ENCODE results near the gene MORC4. TPM values are rescaled to one million over a fixed set of nuclear protein-coding genes. Genes with fewer than 3 reads are reported as not detected.
A peak's percentile ranks its signal among the peaks of the same experiment; 100 is the strongest.

Gene MORC4
- total RNA-seq (12.6 TPM), polyA plus RNA-seq (ENCODE audit: insufficient read depth, low read depth, low replicate concordance) (8.2 TPM)
- long read RNA-seq, donor 1, partial matches to known transcripts = 0 of 2 reads
- long read RNA-seq, donor 1, other reads (novel, unspliced or antisense) = 0 of 2 reads
- long read RNA-seq, donor 2 = 0 reads
- long read RNA-seq, donor 3 = 0 reads
- long read RNA-seq, donor 4, partial matches to known transcripts = 0 of 5 reads
- long read RNA-seq, donor 4, other reads (novel, unspliced or antisense) = 0 of 5 reads
- long read RNA-seq, donor 5 = 0 reads
- long read RNA-seq, donor 6, partial matches to known transcripts = 0 of 1 reads
- long read RNA-seq, donor 6, other reads (novel, unspliced or antisense) = 0 of 1 reads
- long read RNA-seq, donor 7, transcript MORC4-201 (17 exons, 2,940 nt) = major isoform, 8 of 40 reads
- long read RNA-seq, donor 7, transcript MORC4-202 (17 exons, 3,834 nt) = minor isoform, 5 of 40 reads
- long read RNA-seq, donor 7, partial matches to known transcripts = 2 of 40 reads
- long read RNA-seq, donor 7, other reads (novel, unspliced or antisense) = 25 of 40 reads
- long read RNA-seq, donor 8, partial matches to known transcripts = 11 of 13 reads
- long read RNA-seq, donor 8, other reads (novel, unspliced or antisense) = 0 of 13 reads
- long read RNA-seq, donor 9 = 0 reads
- long read RNA-seq, donor 10, partial matches to known transcripts = 118 of 118 reads
- long read RNA-seq, donor 10, other reads (novel, unspliced or antisense) = 0 of 118 reads

DNA sequence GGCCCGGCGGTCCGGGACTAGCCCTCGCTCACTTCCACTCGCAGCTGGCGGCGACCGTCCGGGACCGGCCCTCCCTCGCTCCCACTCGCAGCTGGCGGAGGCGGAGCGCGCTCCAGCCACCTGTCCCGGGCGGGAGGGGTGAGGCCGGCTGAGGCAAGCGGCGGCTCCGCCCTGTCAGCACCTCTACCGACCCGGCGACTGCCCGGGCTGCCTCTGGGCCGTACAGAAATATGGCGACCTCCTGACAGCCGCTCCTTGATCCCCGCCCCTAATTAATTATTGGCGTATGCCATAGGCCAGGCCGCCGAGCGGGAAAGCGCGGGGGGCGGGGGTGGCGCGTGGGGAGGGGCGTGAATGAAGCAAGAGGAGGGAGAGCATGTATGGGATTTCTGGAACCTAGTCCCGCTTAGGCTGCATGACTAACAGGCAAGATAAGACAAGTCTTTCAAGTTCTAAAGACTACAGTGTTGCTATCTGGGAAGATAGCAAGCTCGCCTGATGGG lies at the start of gene MORC4:
Gene MORC4, minus strand, starts transcription at position 200 of the 503 bp plus-strand sequence. CDS start 243 bp downstream, outside the sequence.
- TF ChIP-seq, protein P1, sequence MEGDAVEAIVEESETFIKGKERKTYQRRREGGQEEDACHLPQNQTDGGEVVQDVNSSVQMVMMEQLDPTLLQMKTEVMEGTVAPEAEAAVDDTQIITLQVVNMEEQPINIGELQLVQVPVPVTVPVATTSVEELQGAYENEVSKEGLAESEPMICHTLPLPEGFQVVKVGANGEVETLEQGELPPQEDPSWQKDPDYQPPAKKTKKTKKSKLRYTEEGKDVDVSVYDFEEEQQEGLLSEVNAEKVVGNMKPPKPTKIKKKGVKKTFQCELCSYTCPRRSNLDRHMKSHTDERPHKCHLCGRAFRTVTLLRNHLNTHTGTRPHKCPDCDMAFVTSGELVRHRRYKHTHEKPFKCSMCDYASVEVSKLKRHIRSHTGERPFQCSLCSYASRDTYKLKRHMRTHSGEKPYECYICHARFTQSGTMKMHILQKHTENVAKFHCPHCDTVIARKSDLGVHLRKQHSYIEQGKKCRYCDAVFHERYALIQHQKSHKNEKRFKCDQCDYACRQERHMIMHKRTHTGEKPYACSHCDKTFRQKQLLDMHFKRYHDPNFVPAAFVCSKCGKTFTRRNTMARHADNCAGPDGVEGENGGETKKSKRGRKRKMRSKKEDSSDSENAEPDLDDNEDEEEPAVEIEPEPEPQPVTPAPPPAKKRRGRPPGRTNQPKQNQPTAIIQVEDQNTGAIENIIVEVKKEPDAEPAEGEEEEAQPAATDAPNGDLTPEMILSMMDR (IDR thresholded peaks at IDR 0.05; ENCODE audit: borderline replicate concordance, extremely low read depth, insufficient read depth) = no peak

DNA sequence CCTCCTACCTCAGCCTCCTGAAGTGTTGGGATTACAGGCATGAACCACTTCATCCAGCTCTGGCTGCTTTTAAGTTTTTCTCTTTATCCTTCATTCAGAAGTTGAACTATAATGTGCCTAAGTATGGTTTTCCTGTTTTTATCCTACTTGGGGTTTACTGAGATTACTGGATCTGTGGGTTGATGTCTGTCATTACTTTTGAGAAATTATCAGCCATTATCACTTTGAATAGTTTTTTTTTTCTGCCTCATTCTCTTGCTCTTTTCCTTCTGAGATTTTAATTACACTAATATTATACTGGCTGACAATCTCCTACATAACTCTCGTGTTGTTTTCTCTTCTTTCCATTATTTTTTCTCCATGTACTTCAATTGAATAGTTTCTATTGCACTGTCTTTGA lies 47.6 kb upstream of the MORC4 start:
- Histone ChIP-seq H3K9me3 (ENCODE audit: control insufficient read depth in 2 of 3, insufficient read depth in 1 of 3, low read length in 3 of 3) (no peaks in the 10 kb centered on the region), H3K36me3 (ENCODE audit: control insufficient read depth in 2 of 3, insufficient read depth in 3 of 3, low read length in 3 of 3) (no peaks in the 10 kb centered on the region), H3K27ac (ENCODE audit: low read depth in 2 of 2, low read length in 2 of 2) (no peak overlapping the region), H3K27me3 (ENCODE audit: control insufficient read depth, insufficient read depth, low read length) (no peaks in the 10 kb centered on the region), H3K4me1 (ENCODE audit: control insufficient read depth in 2 of 3, insufficient read depth in 2 of 3, low read depth in 1 of 3, low read length in 3 of 3) (no peaks in the 10 kb centered on the region), H3K4me3 (ENCODE audit: low read length in 3 of 3) (no peak overlapping the region), H3K9ac (ENCODE audit: low read length in 3 of 3) (no peak overlapping the region)
- no peak for FAIRE-seq
- no peak for DNase-seq
- TF ChIP-seq, protein P1 (IDR thresholded peaks at IDR 0.05; ENCODE audit: borderline replicate concordance, extremely low read depth, insufficient read depth) = no peak
- intact Hi-C loops (cut with DNase I) = no loop called here

More for the DNA sequence above, at the start of gene MORC4:
- no peak for FAIRE-seq
- peaks cover 0 to 3% (median 0%) of the 10 kb centered on the region in 3 donors for H3K4me1 ChIP-seq (ENCODE audit: control insufficient read depth in 2 of 3, insufficient read depth in 2 of 3, low read depth in 1 of 3, low read length in 3 of 3)
- H3K27me3 ChIP-seq (ENCODE audit: control insufficient read depth, insufficient read depth, low read length) = no peaks in the 10 kb centered on the region
- H3K27ac ChIP-seq (ENCODE audit: low read depth in 2 of 2, low read length in 2 of 2) = peak within 1 kb of the TSS in 1 of 2 donors; percentile 17
- peak within 1 kb of the TSS in 2 of 3 donors; percentile 16 to 19 for H3K9ac ChIP-seq (ENCODE audit: low read length in 3 of 3)
- peak; percentile 74 to 91 (median 83) for DNase-seq
- H3K36me3 ChIP-seq (ENCODE audit: control insufficient read depth in 2 of 3, insufficient read depth in 3 of 3, low read length in 3 of 3) = no peaks in the 10 kb centered on the region
- H3K9me3 ChIP-seq (ENCODE audit: control insufficient read depth in 2 of 3, insufficient read depth in 1 of 3, low read length in 3 of 3) = no peaks in the 10 kb centered on the region
- intact Hi-C loops (cut with DNase I) = no loop called here
- H3K4me3 ChIP-seq (ENCODE audit: low read length in 3 of 3) = peak within 1 kb of the TSS; percentile 52 to 72 (median 71)

GRCh38 chrX:107029752-107030151 lies 29.7 kb upstream of the MORC4 start:
- no peak overlapping the region for H3K27ac ChIP-seq (ENCODE audit: low read depth in 2 of 2, low read length in 2 of 2)
- intact Hi-C loops (cut with DNase I) = no loop called here
- no peak for FAIRE-seq
- H3K4me3 ChIP-seq (ENCODE audit: low read length in 3 of 3) = no peak overlapping the region
- no peaks in the 10 kb centered on the region for H3K27me3 ChIP-seq (ENCODE audit: control insufficient read depth, insufficient read depth, low read length)
- no peak for DNase-seq
- no peak overlapping the region for H3K9ac ChIP-seq (ENCODE audit: low read length in 3 of 3)
- no peaks in the 10 kb centered on the region for H3K36me3 ChIP-seq (ENCODE audit: control insufficient read depth in 2 of 3, insufficient read depth in 3 of 3, low read length in 3 of 3)
- no peaks in the 10 kb centered on the region for H3K4me1 ChIP-seq (ENCODE audit: control insufficient read depth in 2 of 3, insufficient read depth in 2 of 3, low read depth in 1 of 3, low read length in 3 of 3)
- TF ChIP-seq, protein P1 (IDR thresholded peaks at IDR 0.05; ENCODE audit: borderline replicate concordance, extremely low read depth, insufficient read depth) = no peak
- no peaks in the 10 kb centered on the region for H3K9me3 ChIP-seq (ENCODE audit: control insufficient read depth in 2 of 3, insufficient read depth in 1 of 3, low read length in 3 of 3)
